HG03442 (cell line): ENCODE results near the gene GLI3.

ENCODE experiments used
- ATAC-seq: cut with Tn5 transposase; IDR thresholded peaks from one replicate; pipeline ENCODE4 v1.9.1; 2021; ENCODE audit warnings: mild to moderate bottlenecking, moderate library complexity; ENCODE audit not compliant: unreplicated experiment

GLI3 gene

DNA sequence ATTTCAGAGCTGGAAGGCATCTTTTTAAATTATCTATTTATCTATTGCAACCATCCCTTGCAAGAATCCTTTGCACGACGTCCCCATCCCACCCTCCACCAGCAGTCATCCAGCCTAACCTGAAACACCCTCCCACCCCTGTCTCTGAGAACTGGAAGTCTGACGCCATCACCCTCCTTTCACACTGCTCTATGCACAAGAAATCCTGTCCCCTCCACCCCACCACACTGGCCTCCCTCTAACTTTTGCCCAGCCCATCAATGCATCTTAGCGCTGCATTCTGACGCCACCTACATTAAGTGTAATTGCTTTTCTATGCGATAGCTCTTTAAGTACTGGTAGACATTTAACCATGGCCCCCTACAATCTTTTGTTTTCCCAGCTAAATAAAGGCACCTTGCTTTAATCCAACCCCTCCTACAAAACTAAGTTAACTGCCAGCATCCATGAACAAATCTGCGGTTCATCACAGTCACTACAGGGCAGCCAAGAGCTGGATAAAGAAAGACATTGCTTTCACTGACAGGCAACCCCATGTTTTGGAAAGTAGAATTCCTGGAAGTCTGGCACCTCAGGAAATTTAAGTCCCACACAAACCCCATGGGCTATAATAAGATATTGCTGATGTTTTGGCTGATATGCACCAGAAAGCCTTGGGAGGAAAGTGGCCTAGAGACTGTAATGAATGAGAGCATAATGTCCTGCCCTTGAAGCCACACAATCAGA lies 128.0 kb downstream of the GLI3 start:
- no peak for ATAC-seq

DNA sequence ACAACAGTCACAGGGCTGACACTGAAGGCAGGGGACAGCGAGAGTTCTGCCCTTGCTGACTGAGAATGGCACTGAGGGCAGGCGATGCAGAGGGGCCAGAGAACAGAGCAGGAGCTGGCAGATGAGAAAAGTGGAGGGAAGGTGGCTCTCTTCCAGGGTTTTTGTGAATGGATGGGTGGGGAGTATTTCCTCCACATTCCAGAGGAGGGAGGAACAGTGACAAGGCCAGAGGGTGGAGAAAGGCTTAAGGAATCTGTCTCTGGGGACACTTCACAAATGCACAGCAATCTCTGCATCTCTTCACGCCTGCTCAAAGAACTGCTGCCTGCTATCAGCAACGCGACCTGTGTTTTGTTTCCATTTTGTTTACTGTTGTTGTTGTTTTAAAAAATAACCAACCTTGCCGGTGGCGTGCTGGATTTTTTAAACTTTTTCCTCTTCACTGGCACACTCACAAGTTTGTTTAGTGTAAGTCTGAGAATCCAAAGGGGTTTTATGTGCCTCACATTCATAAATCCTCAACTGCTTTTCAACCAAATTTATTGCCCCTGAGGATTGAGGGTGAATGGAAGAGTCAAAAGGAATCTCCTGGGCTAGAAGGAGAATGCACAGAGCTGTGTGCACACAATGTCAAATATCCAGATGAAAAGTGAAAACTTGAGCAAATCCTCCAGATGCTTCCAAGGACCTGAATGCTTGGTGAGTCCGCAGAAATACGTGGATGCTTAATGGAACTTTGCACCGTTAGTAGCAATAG lies 129.3 kb downstream of the GLI3 start:
- no peak for ATAC-seq

DNA sequence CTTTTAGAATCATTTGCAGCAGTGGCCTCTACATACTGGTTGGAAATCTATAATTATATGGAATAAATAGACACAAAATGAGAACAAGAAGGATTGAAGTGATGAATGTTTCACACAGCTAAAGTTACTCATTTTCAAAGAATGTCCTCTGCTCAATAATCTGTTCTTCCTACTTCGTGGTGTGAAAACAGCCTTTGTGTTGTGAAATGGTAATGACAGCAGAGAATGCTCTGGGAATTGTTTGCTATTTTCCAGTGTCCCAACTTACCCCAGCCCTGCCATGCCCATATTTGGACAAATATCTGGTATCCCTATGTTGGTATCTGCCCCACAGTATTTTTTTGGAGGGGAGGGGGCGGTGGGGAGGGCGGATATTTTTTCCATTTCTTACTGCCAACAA lies 130.4 kb downstream of the GLI3 start:
- no peak for ATAC-seq

DNA sequence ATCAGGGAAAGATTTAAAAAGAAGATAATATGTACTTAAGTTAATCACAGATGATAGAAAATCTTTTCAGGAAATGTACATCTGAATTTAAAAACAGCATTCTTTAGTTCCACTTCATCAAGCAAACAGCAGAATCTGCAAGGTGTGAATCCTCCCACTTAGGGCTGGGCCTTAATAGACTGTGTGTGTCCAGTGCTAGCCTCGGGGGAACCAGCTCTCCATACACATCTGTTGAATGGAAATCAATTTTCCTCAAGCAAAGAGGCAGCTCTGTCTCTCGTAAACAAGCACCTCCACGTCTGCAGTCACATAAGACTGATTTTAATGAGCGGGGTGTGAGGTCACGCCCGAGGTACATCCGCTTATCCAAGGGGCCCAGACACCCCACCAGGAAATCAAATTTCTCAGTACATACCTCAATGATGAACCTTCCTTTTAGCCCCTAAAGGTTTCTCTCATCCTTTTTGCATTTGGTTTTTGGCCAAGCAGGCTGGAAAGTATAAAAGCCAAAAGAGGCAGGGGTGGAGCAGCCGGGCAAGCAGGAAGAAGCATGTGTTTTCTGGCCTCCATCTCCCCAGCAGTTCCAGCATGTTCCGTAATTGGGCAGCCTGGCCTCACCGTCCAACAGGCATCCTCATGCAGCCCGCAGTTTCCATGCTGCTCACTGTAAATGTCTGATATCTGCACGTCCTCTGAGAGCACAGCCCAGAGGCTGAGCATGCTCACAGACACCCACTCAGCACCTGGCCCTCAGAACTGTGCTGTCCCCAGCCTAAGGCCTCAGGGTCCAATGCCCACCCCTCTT lies 131.3 kb downstream of the GLI3 start:
- no peak for ATAC-seq

DNA sequence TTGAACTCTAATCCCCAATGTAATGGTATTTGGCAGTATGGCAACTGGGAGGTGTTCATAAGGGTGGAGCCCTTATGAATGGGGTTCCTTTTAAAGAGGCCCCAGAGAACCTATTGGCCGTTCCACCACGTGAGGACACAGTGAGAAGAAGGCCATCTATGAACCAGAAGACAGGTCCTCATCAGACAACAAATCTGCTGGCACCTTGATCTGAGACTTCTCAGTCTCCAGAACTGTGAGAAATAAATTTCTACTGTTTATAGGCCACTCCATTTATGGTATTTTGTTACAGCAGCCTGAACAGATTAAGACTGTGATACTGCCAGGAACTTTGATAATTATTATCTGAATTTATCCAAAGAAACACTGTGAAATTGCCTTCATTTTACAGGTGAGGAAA lies 132.3 kb downstream of the GLI3 start:
- no peak for ATAC-seq

DNA sequence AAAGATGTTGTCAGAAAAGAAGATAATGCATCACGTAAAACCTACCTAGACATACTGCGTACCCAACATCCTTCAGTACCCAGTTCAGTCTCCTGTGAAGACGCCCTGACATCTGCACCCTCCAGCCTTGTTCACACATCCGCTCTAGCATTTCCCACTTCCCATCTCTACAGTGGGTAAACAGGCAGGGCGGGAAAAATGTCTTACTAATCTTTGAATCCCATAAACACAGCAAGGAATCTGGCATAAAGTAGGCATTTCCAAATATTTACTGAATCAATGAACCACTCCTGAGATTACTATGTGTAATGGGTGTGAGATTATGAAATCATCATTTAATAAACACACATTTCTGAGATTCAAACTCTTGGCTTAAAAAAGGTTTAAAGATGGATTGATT lies 132.8 kb downstream of the GLI3 start:
- no peak for ATAC-seq

DNA sequence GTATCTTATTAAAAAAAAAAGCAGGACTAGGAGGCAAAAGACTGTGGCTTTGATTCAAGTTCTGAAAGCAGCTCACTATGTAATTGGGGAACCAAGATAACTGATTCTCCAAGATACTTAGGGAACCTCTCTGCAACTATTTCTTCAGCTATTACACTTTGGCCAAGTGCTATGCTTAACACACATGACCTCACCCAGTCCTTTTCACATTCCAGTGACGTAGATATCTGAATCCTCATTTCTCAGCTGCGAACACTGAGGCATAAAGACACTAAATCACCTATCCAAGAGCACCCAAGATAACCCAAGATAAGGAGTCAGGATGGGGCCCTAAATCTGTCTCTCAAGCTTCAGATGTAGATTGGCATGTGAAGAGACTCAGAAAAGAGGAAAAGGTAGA lies 133.6 kb downstream of the GLI3 start:
- no peak for ATAC-seq

DNA sequence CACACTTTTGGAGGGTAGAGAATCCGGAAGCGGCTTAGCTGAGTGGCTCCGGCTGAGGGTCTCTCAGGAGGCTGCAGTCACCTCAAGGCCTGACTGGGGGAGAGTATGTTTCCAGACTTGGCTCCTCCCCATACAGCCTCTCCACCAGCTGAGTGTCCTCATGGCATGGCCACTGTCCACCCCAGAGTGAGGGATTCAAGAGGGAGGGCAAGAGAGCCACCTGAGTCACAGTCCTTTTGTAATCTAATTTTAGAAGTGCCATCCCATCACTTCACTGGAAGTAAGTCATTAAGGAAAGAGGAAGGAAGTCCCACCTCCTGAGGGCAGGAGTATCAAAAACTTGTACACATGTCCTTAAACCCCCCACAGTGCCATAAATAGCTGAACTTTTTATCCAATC lies 134.0 kb downstream of the GLI3 start:
- ATAC-seq, result no peak

DNA sequence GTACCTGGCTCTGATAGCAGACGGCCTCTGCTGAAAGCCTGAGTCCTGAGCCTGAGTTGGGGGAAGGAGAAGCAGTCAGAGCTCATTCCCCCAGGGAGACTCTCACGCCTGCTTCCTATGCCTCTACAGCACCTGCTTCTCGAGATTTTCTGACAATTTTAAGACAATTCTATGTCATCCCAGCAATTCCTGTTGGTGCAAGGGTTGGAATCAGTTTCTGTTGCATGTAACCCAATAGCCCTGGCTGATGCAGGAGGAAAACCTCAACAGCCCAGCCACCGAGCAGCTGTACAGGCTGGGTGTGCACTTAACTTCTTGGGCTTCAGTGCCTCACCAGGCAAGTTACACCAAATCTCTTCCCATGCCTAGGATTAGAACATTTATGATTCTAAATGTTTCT lies 134.7 kb downstream of the GLI3 start:
- no peak for ATAC-seq

DNA sequence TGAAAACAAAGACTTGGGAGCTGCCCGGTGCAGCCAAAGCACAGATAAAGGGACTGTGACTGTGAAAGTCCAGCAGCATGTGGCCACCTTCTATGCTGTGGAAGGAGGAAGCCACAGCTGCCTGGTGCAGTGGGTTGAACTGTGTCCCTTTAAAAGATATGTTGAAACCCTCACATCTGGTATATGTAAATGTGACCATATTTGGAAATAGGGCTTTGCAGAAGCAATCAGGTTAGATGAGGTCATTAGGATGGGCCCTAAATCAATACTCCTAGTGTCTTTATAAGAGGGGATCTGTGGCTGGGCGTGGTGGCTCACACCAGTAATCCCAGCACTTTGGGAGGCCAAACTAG lies 136.9 kb downstream of the GLI3 start:
- ATAC-seq, result no peak

DNA sequence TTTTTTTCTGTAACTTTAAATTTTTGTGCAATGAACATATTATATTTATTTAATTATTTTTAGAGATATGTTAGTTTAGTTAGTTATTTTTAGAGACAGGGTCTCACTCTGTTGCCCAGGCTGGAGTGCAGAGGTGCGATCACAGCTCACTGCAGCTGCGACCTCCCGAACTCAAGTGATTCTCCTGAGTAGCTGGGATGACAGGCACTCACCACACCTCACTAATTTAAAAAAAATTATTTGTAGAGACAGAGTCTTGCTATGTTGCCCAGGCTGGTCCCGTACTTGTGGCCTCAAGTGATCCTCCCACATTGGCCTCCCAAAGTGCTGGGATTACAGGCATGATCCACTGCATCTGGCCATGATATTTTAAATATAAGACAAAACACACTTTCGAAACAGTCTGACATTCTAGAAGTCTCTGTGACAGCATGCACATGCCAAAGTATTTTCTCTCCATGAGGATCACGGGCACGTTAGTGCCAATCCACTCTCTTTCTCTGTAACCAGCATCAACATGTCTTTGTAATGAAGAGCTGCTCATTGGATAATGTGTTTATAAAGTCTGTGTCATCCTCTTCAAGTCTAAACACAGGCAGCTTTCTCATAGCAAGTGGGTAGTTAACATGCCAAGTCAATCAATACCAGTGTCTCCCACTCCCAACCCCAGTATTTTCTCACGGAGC lies 137.4 kb downstream of the GLI3 start:
- no peak for ATAC-seq

DNA sequence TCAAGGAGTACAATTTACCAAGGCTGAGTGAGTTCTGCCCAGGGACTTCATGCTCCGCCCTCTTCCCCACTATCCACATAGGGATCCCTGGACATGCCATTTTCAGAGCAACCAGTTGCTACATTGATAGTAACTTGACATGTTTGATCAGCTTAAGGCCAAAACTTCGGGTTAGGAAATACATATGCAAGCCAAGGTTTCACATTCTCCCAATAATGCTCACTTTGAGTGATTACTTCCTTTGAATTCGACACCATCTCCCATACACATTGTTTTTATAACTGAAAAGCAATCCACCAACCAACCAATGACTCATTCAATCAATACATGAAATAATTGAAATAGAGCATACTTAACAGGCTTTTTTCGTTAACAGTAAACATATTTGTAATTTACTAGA lies 137.9 kb downstream of the GLI3 start:
- ATAC-seq, result no peak

DNA sequence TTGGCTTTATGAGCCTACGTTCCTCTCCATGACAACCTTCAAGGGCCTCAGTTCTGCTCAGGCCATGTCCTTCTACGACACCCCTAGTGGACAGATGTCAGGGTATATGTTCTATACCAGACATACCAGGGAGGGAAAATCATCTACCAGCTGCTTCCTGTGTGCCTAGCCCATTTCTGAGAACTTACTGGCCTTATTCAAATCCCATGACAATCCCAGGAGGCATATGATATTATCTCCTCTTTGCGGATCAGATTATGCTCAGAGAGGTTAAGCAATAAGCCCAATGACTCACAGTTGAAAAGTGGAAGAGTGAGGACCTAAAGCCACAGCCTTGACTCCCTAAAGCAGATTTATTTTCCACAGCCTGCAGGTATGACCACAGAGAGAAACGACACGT lies 139.3 kb downstream of the GLI3 start:
- ATAC-seq, result no peak

DNA sequence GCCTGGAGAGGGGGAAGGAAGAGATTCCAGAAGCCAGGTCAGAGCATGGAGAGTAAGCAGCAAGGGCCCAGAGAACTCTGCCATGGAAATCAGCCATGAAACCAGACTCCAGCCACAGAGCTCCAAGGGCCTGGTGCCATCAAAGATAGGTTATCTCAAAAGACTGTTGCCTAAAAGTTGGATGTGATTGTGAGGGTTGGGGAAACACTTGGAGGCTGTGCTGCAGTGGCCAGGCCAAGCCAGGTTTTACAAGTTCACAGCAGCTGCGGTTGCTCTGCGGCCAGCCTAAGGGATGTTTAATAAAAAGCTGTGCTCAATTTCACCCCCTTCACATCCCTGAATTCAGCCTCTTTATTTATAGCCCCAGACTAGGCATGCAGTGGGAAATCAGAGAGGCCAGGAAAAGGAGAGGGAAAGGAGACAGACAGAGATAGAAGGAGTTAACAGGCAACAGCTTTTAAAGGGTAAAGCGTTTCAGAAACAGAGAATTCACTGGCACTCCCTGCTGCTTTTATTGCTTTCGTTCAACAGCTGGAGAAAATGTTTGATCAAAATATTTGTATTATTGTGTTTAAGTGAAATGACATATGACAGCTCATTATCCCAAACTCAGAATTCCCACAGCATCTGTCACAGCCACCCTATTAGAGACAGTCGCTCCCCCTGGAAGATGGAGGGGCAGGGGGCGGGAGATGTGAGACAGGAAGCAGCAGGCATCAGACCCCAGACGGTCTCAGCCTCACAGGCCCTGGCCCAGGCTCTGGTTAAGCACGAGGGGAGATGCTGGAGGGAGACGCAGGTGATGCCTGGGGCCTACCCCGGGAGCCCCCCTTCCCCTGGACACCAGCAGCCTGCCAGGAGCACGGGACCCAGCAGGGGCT lies 140.1 kb downstream of the GLI3 start:
- no peak for ATAC-seq

DNA sequence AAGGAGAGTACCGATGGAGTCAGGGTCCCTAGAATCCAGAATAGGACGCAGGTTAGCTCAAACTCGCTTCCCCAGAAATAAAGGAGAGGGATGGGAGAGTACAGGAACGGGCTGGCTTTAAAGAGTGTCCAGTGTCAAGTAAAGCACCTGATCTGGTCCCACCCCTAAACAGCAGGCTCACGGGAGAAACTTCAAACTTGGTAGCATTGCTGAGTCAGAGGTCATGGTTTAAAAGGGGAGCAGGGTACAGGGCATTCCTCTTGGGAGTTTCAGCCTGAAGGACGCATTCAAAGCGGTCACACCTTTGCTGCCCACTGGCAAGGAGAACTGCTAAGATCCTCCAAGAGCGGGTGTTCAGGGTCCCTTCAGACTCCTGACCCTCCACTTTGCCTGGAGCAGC lies 140.7 kb downstream of the GLI3 start:
- ATAC-seq, result no peak

DNA sequence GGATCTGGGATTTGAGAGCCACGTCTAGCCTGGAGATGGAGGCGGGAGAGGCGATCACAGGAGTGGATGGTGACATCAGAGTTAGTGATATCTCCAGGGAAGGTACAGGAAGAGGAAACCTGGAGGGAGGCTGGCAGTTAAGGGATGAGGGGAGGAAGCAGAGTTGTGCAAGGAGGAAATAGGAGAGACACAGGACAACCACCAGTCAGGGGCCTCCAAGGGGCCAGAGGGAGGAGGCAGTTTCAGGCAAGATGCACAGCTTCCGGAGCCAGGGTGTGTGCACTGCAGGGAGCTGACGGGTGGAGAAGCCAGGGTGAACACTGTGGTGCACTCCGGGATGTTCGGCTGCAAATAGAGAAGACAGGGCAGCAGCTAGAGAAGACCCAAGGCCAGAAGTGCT lies 141.2 kb downstream of the GLI3 start:
- no peak for ATAC-seq

DNA sequence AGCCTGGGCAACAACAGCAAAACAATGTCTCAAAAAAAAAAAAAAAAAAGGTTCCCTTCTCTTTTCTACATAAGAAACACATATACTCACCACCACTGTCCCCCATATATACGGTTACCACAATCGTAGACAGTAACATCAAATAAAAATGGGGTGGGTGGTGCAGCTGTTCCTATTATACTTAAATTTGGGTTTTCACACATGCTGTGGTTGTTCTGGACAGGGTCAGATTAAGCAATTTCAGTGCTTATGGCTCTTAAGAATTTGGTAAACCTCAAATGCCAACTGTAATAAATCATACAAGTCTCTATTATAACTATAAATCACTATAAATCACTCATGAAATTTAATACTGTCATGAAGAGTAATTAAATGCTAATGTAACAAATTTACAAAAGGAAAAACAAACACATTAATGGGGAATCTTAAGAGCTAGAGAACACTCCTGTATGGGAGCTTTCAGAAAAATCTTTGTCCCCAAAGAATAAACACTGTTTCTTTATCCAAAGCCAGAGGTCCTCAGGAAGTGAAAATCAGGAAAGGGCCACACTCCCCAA lies 143.6 kb downstream of the GLI3 start:
- ATAC-seq, result no peak

DNA sequence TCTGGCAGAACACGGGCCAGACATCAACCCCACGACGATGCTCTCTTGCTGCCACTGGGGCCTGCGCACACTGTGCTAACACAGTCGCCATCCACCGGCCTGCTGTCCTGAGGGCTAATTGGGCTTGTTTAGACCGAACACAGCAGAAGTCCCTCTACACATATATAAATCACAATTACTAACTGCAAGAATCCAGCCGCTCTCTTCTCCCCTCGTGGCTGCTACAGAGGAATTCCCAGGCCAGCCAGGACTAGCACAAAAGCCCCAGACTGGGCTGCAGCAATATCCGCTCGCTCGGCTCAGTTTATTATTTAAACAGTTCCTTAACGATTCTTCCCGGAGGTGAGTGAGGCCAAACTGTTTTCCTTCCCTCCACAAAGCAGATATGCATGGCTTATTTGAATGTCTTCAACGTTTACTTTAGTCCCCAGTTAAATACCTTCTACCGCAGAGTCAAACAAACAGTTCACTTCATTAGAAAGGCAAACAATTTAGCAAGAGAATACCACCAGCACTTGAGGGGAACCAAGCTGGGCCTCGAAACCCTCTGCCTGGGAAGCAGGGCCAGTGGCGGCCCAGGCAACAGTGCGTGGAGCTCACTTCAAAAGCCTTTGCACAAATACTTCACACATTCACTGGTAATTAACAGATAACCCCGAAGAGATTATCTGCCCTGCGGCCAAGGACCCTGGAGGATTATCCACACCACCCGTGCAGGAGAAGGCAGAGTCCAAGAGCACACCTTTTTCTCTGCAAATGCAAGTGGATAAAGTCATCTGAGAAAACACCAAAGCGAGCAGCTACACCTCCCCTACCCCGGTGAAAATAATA lies 145.3 kb downstream of the GLI3 start:
- no peak for ATAC-seq

DNA sequence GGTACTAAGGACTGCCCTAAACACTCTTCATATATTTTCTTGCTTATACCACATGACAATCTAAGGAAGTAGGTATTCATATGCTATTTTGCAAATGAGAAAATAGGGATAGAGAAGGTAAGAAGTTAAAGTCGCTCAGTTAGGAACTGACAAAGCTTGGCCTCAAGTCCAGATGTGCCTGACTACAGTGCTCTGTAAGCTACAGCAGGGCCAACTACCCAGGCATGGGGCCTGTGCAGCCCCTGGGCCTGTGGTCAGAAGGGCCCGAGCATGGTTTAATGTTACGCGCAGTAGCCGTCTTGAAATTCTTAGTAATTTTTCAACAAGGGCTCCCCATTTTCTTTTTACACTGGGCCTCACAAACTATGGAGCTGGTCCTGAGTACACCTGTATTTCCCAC lies 146.2 kb downstream of the GLI3 start:
- ATAC-seq, result no peak
